A673 (cell line): ENCODE data around the gene TARS2. TPM values are rescaled to one million over a fixed set of nuclear protein-coding genes. Genes with fewer than 3 reads are reported as not detected.

ENCODE experiments used
- BruUV-seq: library from RNA; stranded (reverse); fragments of 400-500 nt; replicated peaks from 2 replicates; lab custom pipeline; 2021; lab: Mats Ljungman, UMichigan
- CTCF ChIA-PET: fragments of 300-600 bp; sonication (Branson Sonifier 250); formaldehyde crosslinking; loops from one replicate; lab custom pipeline; 2022; ENCODE audit warnings: antibody characterized with exemption; lab: Charles Lee
- POLR2A ChIA-PET: fragments of 300-600 bp; sonication (Branson Sonifier 250); formaldehyde crosslinking; loops from one replicate; lab custom pipeline; 2022; ENCODE audit warnings: antibody characterized with exemption; ENCODE audit not compliant: low non-redundant PET; lab: Charles Lee
- DNase-seq: peaks from one replicate; pipeline ENCODE4 v3.0.0-alpha.2; 2015; ENCODE audit warnings: low spot score
- H3K27ac ChIP-seq: fragments of 200-600 bp; sonication (generic); 2 replicates; pipeline ENCODE4 v1.5.1; 2016; ENCODE audit warnings: mixed run types, low read depth, mild to moderate bottlenecking, mixed read lengths, antibody characterized with exemption, low read length; ENCODE audit not compliant: poor library complexity, severe bottlenecking
- H3K27me3 ChIP-seq: fragments of 200-600 bp; sonication (generic); replicated peaks from 2 replicates; pipeline ENCODE4 v1.6.1; 2017; ENCODE audit warnings: mixed run types, low read depth, mild to moderate bottlenecking, mixed read lengths, antibody characterized with exemption, low read length; ENCODE audit not compliant: insufficient read depth, poor library complexity
- H3K36me3 ChIP-seq: fragments of 200-600 bp; sonication (generic); 2 replicates; pipeline ENCODE4 v1.6.1; 2016; ENCODE audit warnings: mixed run types, mild to moderate bottlenecking, mixed read lengths, antibody characterized with exemption, low read length; ENCODE audit not compliant: insufficient read depth, poor library complexity, severe bottlenecking
- H3K4me1 ChIP-seq: fragments of 200-600 bp; sonication (generic); 2 replicates; pipeline ENCODE4 v1.6.1; 2017; ENCODE audit warnings: mixed run types, mild to moderate bottlenecking, mixed read lengths, antibody characterized with exemption, low read length; ENCODE audit not compliant: insufficient read depth, poor library complexity, severe bottlenecking
- H3K4me3 ChIP-seq: fragments of 200-600 bp; sonication (generic); 2 replicates; pipeline ENCODE4 v1.5.1; 2016; ENCODE audit warnings: low read depth, mixed run types, mild to moderate bottlenecking, mixed read lengths, low read length; ENCODE audit not compliant: poor library complexity, severe bottlenecking
- H3K9me3 ChIP-seq: fragments of 200-600 bp; sonication (generic); 2 replicates; pipeline ENCODE4 v1.6.1; 2016; ENCODE audit warnings: mixed run types, low read depth, mild to moderate bottlenecking, mixed read lengths, antibody characterized with exemption, low read length; ENCODE audit not compliant: poor library complexity, severe bottlenecking
- EZH2 ChIP-seq: fragments of 200-600 bp; sonication (generic); IDR thresholded peaks from 2 replicates; pipeline ENCODE4 v1.6.1; 2017; ENCODE audit warnings: borderline replicate concordance, low read depth, mild to moderate bottlenecking, mixed read lengths, antibody characterized with exemption, low read length; ENCODE audit not compliant: poor library complexity, severe bottlenecking
- intact Hi-C: fragments of 100-400 bp; cut with micrococcal nuclease; formaldehyde crosslinking; loops from one replicate; pipeline ENCODE4 v1.10.0; 2022; ENCODE audit not compliant: unreplicated experiment
- total RNA-seq: library from RNA; stranded (reverse); gene quantifications from 2 replicates; pipeline ENCODE4 v1.2.3, GENCODE V29; 2021
- TF ChIP-seq, protein P1 (sequence below): fragments of 300-800, 200-600 bp; sonication (generic); conservative IDR thresholded peaks from 2 replicates; pipeline ENCODE4 v1.5.1; 2017; ENCODE audit warnings: low read depth, mild to moderate bottlenecking, antibody characterized with exemption, low read length, moderate library complexity, mixed read lengths

TARS2 gene
- total RNA-seq, 1 experiment from 2014 or later: 32.0 TPM

- intact Hi-C loops: no loop called here
- Histone ChIP-seq H3K27ac (no peak overlapping the region), H3K4me1 (no peaks in the 10 kb centered on the region), H3K36me3 (peaks cover 41% of the 10 kb centered on the region), H3K4me3 (no peak overlapping the region), H3K27me3 (no peaks in the 10 kb centered on the region), H3K9me3 (no peaks in the 10 kb centered on the region)
- POLR2A ChIA-PET: interaction anchor here (0.6 kb wide), 1 partner anchor 514 kb away, joined by 3 read pairs; no protein-coding TSS in a partner anchor
- no peak for TF ChIP-seq EZH2
- TF ChIP-seq, protein P1, sequence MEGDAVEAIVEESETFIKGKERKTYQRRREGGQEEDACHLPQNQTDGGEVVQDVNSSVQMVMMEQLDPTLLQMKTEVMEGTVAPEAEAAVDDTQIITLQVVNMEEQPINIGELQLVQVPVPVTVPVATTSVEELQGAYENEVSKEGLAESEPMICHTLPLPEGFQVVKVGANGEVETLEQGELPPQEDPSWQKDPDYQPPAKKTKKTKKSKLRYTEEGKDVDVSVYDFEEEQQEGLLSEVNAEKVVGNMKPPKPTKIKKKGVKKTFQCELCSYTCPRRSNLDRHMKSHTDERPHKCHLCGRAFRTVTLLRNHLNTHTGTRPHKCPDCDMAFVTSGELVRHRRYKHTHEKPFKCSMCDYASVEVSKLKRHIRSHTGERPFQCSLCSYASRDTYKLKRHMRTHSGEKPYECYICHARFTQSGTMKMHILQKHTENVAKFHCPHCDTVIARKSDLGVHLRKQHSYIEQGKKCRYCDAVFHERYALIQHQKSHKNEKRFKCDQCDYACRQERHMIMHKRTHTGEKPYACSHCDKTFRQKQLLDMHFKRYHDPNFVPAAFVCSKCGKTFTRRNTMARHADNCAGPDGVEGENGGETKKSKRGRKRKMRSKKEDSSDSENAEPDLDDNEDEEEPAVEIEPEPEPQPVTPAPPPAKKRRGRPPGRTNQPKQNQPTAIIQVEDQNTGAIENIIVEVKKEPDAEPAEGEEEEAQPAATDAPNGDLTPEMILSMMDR: no peak
- CTCF ChIA-PET: no interaction called here
- DNase-seq: no peak
- BruUV-seq: no TSS peak
These were observed 31.0 kb upstream of the TARS2 start for GRCh38 chr1:150456146-150456647.

DNA sequence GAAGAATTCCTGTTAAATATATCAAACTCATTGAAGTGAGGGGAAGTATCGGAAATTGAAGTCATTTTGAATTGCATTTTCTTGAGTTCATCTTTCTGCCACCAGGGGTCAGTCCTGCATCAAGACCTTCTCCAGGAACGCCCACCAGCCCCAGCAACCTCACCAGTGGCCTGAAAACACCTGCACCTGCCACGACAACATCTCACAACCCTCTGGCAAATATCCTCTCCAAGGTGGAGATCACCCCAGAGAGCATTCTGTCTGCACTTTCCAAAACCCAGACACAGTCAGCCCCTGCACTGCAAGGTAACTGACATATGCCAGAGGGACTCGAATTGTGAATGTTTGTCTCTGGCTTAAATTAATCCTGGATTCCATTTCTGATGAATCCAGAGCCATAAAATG is 22.8 kb upstream of the TARS2 start:
- ChIA-PET CTCF (no interaction called here), POLR2A (no interaction called here)
- TF ChIP-seq, protein P1: peak; percentile 74
- no peak for TF ChIP-seq EZH2
- DNase-seq: peak; percentile 68
- Histone ChIP-seq H3K36me3 (peaks cover 44% of the 10 kb centered on the region), H3K27ac (no peak overlapping the region), H3K9me3 (no peaks in the 10 kb centered on the region), H3K4me1 (no peaks in the 10 kb centered on the region), H3K4me3 (no peak overlapping the region), H3K27me3 (no peaks in the 10 kb centered on the region)
- intact Hi-C loops: loop anchor here (5.0 to 10.0 kb wide), 3 partner anchors 68 to 350 kb away; partner anchors contain the start of gene ENSA
- no TSS peak for BruUV-seq

DNA sequence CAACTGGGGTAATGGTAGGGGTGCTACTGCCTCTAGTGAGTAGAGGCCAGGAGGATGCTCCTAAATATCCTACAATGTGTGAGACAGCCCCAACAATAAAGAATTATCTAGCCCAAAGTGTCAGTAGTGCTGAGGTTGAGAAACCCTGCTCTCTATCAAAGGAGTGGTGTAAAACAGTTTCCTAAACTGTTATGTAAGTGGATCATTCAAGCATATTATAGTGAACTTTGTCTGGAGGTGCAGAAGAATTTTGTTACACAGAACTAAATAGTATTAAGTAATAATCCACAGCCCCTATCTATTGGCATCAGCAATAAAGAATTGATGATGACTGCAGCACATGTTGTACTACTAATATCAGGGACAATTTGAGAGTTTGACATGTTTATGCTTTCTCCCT is 20.3 kb upstream of the TARS2 start:
- H3K36me3 ChIP-seq: peaks cover 51% of the 10 kb centered on the region
- CTCF ChIA-PET: no interaction called here
- intact Hi-C loops: loop anchor here (10.0 kb wide), 2 partner anchors 158 to 348 kb away; partner anchors contain the start of gene ENSA
- no peak overlapping the region for H3K27ac ChIP-seq
- TF ChIP-seq EZH2: no peak
- TF ChIP-seq, protein P1: no peak
- no peaks in the 10 kb centered on the region for H3K27me3 ChIP-seq
- no peaks in the 10 kb centered on the region for H3K9me3 ChIP-seq
- BruUV-seq: no TSS peak
- DNase-seq: no peak
- H3K4me1 ChIP-seq: no peaks in the 10 kb centered on the region
- no peak overlapping the region for H3K4me3 ChIP-seq
- POLR2A ChIA-PET: no interaction called here
